PC-9 (cell line): ENCODE results near the gene ADCY2. TPM values are rescaled to one million over a fixed set of nuclear protein-coding genes. Genes with fewer than 3 reads are reported as not detected.

Experiments
- BruUV-seq: library from RNA; stranded (reverse); fragments of 400-500 nt; replicated peaks from 2 replicates; lab custom pipeline; 2021; lab: Mats Ljungman, UMichigan
- CTCF ChIA-PET: fragments of 300-600 bp; sonication (Branson Sonifier 250); formaldehyde crosslinking; loops from one replicate; lab custom pipeline; 2022; ENCODE audit warnings: antibody characterized with exemption; lab: Charles Lee
- POLR2A ChIA-PET: fragments of 300-600 bp; sonication (Branson Sonifier 250); formaldehyde crosslinking; loops from one replicate; lab custom pipeline; 2022; ENCODE audit warnings: antibody characterized with exemption; ENCODE audit not compliant: unreplicated experiment; lab: Charles Lee
- DNase-seq, 2 experiments: peaks; one replicate each; pipeline versions ENCODE4 v3.0.0 to v3.0.0-alpha.2; 2015 to 2022; ENCODE audit warnings: mixed read lengths in 1 of 2
- H2AFZ ChIP-seq: fragments of 200-600 bp; sonication (generic); 2 replicates; pipeline ENCODE4 v1.8.1; 2017; ENCODE audit warnings: antibody characterized with exemption
- H3F3A ChIP-seq: fragments of 200-600 bp; sonication (generic); 2 replicates; pipeline ENCODE4 v1.8.1; 2017; ENCODE audit warnings: antibody characterized with exemption, mild to moderate bottlenecking, low read depth; ENCODE audit not compliant: insufficient read depth
- H3K27ac ChIP-seq: fragments of 200-600 bp; sonication (generic); 2 replicates; pipeline ENCODE4 v1.6.1; 2016; ENCODE audit warnings: mixed run types
- H3K27me3 ChIP-seq: fragments of 200-600 bp; sonication (generic); 2 replicates; pipeline ENCODE4 v1.6.1; 2016; ENCODE audit warnings: low read depth, mixed run types; ENCODE audit not compliant: insufficient read depth
- H3K36me3 ChIP-seq: fragments of 200-600 bp; sonication (generic); 2 replicates; pipeline ENCODE4 v1.6.1; 2016; ENCODE audit warnings: low read depth, mixed run types
- H3K4me1 ChIP-seq: fragments of 200-600 bp; sonication (generic); replicated peaks from 2 replicates; pipeline ENCODE4 v1.6.1; 2016; ENCODE audit warnings: mixed run types; ENCODE audit not compliant: insufficient read depth
- H3K4me2 ChIP-seq: fragments of 200-600 bp; sonication (generic); 2 replicates; pipeline ENCODE4 v1.6.1; 2017; ENCODE audit warnings: mixed run types
- H3K4me3 ChIP-seq: fragments of 200-600 bp; sonication (generic); 2 replicates; pipeline ENCODE4 v1.6.1; 2016; ENCODE audit warnings: mixed run types
- H3K79me2 ChIP-seq: fragments of 200-600 bp; sonication (generic); 2 replicates; pipeline ENCODE4 v1.6.1; 2017; ENCODE audit warnings: low read depth, mixed run types
- H3K9me2 ChIP-seq: fragments of 200-600 bp; sonication (generic); 2 replicates; pipeline ENCODE4 v1.8.1; 2017; ENCODE audit warnings: mild to moderate bottlenecking; ENCODE audit not compliant: insufficient read depth
- H3K9me3 ChIP-seq: fragments of 200-600 bp; sonication (generic); 2 replicates; pipeline ENCODE4 v1.8.1; 2016; ENCODE audit warnings: low read depth; ENCODE audit not compliant: insufficient read depth
- H4K20me1 ChIP-seq: fragments of 200-600 bp; sonication (generic); 2 replicates; pipeline ENCODE4 v1.8.1; 2017; ENCODE audit not compliant: insufficient read depth
- EZH2 ChIP-seq: fragments of 200-600 bp; sonication (generic); IDR thresholded peaks from 2 replicates; pipeline ENCODE4 v1.8.0; 2017; ENCODE audit warnings: antibody characterized with exemption, low read depth
- intact Hi-C: fragments of 100-400 bp; cut with micrococcal nuclease; formaldehyde crosslinking; loops from one replicate; pipeline ENCODE4 v1.10.0; 2022; ENCODE audit not compliant: unreplicated experiment
- total RNA-seq: library from RNA; stranded (reverse); gene quantifications from 2 replicates; pipeline ENCODE4 v1.2.3, GENCODE V29; 2021
- TF ChIP-seq, protein P1 (sequence below): fragments of 200-600 bp; sonication (generic); conservative IDR thresholded peaks from 2 replicates; pipeline ENCODE4 v1.6.1; 2017; ENCODE audit warnings: mixed run types, antibody characterized with exemption, mild to moderate bottlenecking, moderate library complexity

ADCY2 gene
- total RNA-seq, 1 experiment from 2014 or later, result not detected

- TF ChIP-seq, protein P1, sequence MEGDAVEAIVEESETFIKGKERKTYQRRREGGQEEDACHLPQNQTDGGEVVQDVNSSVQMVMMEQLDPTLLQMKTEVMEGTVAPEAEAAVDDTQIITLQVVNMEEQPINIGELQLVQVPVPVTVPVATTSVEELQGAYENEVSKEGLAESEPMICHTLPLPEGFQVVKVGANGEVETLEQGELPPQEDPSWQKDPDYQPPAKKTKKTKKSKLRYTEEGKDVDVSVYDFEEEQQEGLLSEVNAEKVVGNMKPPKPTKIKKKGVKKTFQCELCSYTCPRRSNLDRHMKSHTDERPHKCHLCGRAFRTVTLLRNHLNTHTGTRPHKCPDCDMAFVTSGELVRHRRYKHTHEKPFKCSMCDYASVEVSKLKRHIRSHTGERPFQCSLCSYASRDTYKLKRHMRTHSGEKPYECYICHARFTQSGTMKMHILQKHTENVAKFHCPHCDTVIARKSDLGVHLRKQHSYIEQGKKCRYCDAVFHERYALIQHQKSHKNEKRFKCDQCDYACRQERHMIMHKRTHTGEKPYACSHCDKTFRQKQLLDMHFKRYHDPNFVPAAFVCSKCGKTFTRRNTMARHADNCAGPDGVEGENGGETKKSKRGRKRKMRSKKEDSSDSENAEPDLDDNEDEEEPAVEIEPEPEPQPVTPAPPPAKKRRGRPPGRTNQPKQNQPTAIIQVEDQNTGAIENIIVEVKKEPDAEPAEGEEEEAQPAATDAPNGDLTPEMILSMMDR, result no peak
- TF ChIP-seq EZH2, result no peak
- Histone ChIP-seq H4K20me1 (no peaks in the 10 kb centered on the region), H3F3A (no peaks in the 10 kb centered on the region), H2AFZ (no peak overlapping the region), H3K4me1 (no peaks in the 10 kb centered on the region), H3K4me3 (no peak overlapping the region), H3K27me3 (peaks cover 31% of the 10 kb centered on the region), H3K4me2 (no peak overlapping the region), H3K36me3 (no peaks in the 10 kb centered on the region), H3K9me2 (no peaks in the 10 kb centered on the region), H3K79me2 (no peaks in the 10 kb centered on the region), H3K9me3 (no peaks in the 10 kb centered on the region), H3K27ac (no peak overlapping the region)
- ChIA-PET CTCF (no interaction called here), POLR2A (no interaction called here)
- no peak for DNase-seq
- intact Hi-C loops, result loop anchor here (5.0 kb wide), 1 partner anchor 863 kb away; no protein-coding TSS in a partner anchor
- BruUV-seq, result no TSS peak
Measured at GRCh38 chr5:7684826-7685225, 288.9 kb downstream of the ADCY2 start.

- peaks cover 45% of the 10 kb centered on the region for H3K27me3 ChIP-seq
- intact Hi-C loops, result no loop called here
- H3K9me2 ChIP-seq, result no peaks in the 10 kb centered on the region
- POLR2A ChIA-PET, result no interaction called here
- no peaks in the 10 kb centered on the region for H3K79me2 ChIP-seq
- CTCF ChIA-PET, result no interaction called here
- H4K20me1 ChIP-seq, result no peaks in the 10 kb centered on the region
- H3K4me1 ChIP-seq, result no peaks in the 10 kb centered on the region
- no peak overlapping the region for H3K4me2 ChIP-seq
- no peaks in the 10 kb centered on the region for H3K9me3 ChIP-seq
- H3F3A ChIP-seq, result no peaks in the 10 kb centered on the region
- no peak overlapping the region for H2AFZ ChIP-seq
- H3K4me3 ChIP-seq, result no peak overlapping the region
- H3K36me3 ChIP-seq, result no peaks in the 10 kb centered on the region
- H3K27ac ChIP-seq, result no peak overlapping the region
- DNase-seq, result no peak
- TF ChIP-seq EZH2, result no peak
- TF ChIP-seq, protein P1, result no peak
- no TSS peak for BruUV-seq
Measured at GRCh38 chr5:7686794-7687193, 290.9 kb downstream of the ADCY2 start.

DNA sequence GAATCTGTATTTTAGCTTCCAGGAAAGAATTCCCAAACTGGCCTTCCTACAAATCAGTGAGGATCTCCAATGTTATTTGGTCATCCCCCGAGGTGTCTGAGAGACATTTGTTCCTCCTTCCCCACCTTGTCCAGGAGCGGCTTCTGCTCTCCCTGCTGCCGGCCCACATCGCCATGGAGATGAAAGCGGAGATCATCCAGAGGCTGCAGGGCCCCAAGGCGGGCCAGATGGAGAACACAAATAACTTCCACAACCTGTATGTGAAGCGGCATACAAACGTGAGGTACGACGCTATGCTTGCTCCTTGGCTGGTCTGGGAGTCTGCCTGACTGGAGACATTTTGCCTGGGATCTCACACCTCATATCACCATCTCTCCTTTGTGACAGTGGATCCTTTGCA is 294.6 kb downstream of the ADCY2 start:
- Histone ChIP-seq H3K9me3 (no peaks in the 10 kb centered on the region), H3K4me3 (no peak overlapping the region), H3K27me3 (peaks cover 62% of the 10 kb centered on the region), H3K9me2 (no peaks in the 10 kb centered on the region), H3F3A (no peaks in the 10 kb centered on the region), H3K27ac (no peak overlapping the region), H2AFZ (no peak overlapping the region), H3K4me2 (no peak overlapping the region), H3K4me1 (no peaks in the 10 kb centered on the region), H3K36me3 (no peaks in the 10 kb centered on the region), H4K20me1 (no peaks in the 10 kb centered on the region), H3K79me2 (no peaks in the 10 kb centered on the region)
- TF ChIP-seq EZH2, result no peak
- TF ChIP-seq, protein P1, result no peak
- ChIA-PET POLR2A (no interaction called here), CTCF (no interaction called here)
- DNase-seq, result no peak
- intact Hi-C loops, result no loop called here
- no TSS peak for BruUV-seq
